MM.1S (cell line): ENCODE measurements around the gene HSPA4L.

Experiments used
- DNase-seq: peaks from one replicate; pipeline ENCODE4 v3.0.0-alpha.2; 2015
- H2AFZ ChIP-seq: fragments of 300-600 bp; sonication (generic); 2 replicates; pipeline ENCODE4 v1.6.0; 2016; ENCODE audit warnings: antibody characterized with exemption, low read length
- H3F3A ChIP-seq: fragments of 300-600 bp; sonication (generic); 2 replicates; pipeline ENCODE4 v1.6.1; 2016; ENCODE audit warnings: mild to moderate bottlenecking, antibody characterized with exemption, low read length, moderate library complexity, mixed read lengths; ENCODE audit not compliant: insufficient read depth
- H3K27ac ChIP-seq: fragments of 300-600 bp; sonication (generic); 2 replicates; pipeline ENCODE4 v1.5.1; 2016; ENCODE audit warnings: mild to moderate bottlenecking, low read length
- H3K27me3 ChIP-seq: fragments of 300-600 bp; sonication (generic); replicated peaks from 2 replicates; pipeline ENCODE4 v1.6.0; 2016; ENCODE audit warnings: low read length; ENCODE audit not compliant: insufficient read depth
- H3K36me3 ChIP-seq: fragments of 300-600 bp; sonication (generic); replicated peaks from 2 replicates; pipeline ENCODE4 v1.6.1; 2016; ENCODE audit warnings: mild to moderate bottlenecking, low read length, mixed read lengths; ENCODE audit not compliant: insufficient read depth
- H3K4me1 ChIP-seq: fragments of 300-600 bp; sonication (generic); 2 replicates; pipeline ENCODE4 v1.6.1; 2016; ENCODE audit warnings: low read length, mixed read lengths
- H3K4me2 ChIP-seq: fragments of 300-600 bp; sonication (generic); 2 replicates; pipeline ENCODE4 v1.6.0; 2016; ENCODE audit warnings: low read depth, low read length
- H3K4me3 ChIP-seq: fragments of 300-600 bp; sonication (generic); 2 replicates; pipeline ENCODE4 v1.5.1; 2016; ENCODE audit warnings: low read length, mixed read lengths
- H3K79me2 ChIP-seq: fragments of 300-600 bp; sonication (generic); 2 replicates; pipeline ENCODE4 v1.6.1; 2016; ENCODE audit warnings: mixed run types, low read length, mixed read lengths
- H3K9ac ChIP-seq: fragments of 300-600 bp; sonication (generic); 2 replicates; pipeline ENCODE4 v1.6.1; 2016; ENCODE audit warnings: low read length, mixed read lengths
- H3K9me2 ChIP-seq: fragments of 300-600 bp; sonication (generic); replicated peaks from 2 replicates; pipeline ENCODE4 v1.6.1; 2016; ENCODE audit warnings: mild to moderate bottlenecking, low read length, mixed read lengths; ENCODE audit not compliant: insufficient read depth
- H3K9me3 ChIP-seq: fragments of 300-600 bp; sonication (generic); replicated peaks from 2 replicates; pipeline ENCODE4 v1.6.1; 2016; ENCODE audit warnings: mild to moderate bottlenecking, low read length, mixed read lengths; ENCODE audit not compliant: insufficient read depth
- H4K20me1 ChIP-seq: fragments of 300-600 bp; sonication (generic); 2 replicates; pipeline ENCODE4 v1.6.1; 2016; ENCODE audit warnings: mild to moderate bottlenecking, low read length, moderate library complexity, mixed read lengths; ENCODE audit not compliant: insufficient read depth
- EZH2 ChIP-seq: fragments of 300-600 bp; sonication (generic); optimal IDR thresholded peaks from 2 replicates; pipeline ENCODE3; 2017; ENCODE audit warnings: low read depth, mild to moderate bottlenecking, antibody characterized with exemption, low read length, mixed read lengths
- EZH2phosphoT487 ChIP-seq: fragments of 300-600 bp; sonication (generic); IDR thresholded peaks from 2 replicates; pipeline ENCODE4 v1.6.1; 2018; ENCODE audit warnings: antibody characterized with exemption, low read length
- TF ChIP-seq, protein P1 (sequence below): fragments of 300-600 bp; sonication (generic); IDR thresholded peaks from 2 replicates; pipeline ENCODE4 v1.5.1; 2016; ENCODE audit warnings: antibody characterized with exemption, low read length, mixed read lengths

Gene HSPA4L

DNA sequence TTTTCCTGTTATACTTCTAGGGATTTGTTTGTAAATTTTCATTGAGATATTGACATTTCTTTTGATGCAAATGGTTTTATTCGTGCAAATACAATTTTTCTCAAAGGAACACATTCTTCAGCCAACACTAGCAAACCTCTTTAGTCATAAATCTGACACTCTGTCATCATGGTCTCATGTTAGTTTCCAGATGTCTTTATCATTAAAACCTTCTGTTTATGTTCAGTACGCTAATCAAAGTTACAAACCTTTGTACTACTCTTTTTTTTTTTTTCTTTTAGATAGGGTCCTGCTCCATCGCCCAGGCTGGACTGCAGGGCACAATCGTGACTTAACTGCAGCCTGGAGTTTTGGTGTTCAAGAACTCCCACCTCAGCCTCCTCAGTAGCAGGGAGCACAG lies 44.8 kb upstream of the HSPA4L start:
- Histone ChIP-seq H4K20me1 (no peaks in the 10 kb centered on the region), H3K79me2 (no peaks in the 10 kb centered on the region), H3K9ac (no peak overlapping the region), H3K4me1 (no peaks in the 10 kb centered on the region), H3K9me3 (no peaks in the 10 kb centered on the region), H3K9me2 (no peaks in the 10 kb centered on the region), H3K4me3 (no peak overlapping the region), H3F3A (no peaks in the 10 kb centered on the region), H3K36me3 (no peaks in the 10 kb centered on the region), H3K27me3 (no peaks in the 10 kb centered on the region), H3K27ac (no peak overlapping the region), H2AFZ (no peak overlapping the region), H3K4me2 (no peak overlapping the region)
- DNase-seq = no peak
- TF ChIP-seq EZH2 (no peak), EZH2phosphoT487 (no peak)
- TF ChIP-seq, protein P1, sequence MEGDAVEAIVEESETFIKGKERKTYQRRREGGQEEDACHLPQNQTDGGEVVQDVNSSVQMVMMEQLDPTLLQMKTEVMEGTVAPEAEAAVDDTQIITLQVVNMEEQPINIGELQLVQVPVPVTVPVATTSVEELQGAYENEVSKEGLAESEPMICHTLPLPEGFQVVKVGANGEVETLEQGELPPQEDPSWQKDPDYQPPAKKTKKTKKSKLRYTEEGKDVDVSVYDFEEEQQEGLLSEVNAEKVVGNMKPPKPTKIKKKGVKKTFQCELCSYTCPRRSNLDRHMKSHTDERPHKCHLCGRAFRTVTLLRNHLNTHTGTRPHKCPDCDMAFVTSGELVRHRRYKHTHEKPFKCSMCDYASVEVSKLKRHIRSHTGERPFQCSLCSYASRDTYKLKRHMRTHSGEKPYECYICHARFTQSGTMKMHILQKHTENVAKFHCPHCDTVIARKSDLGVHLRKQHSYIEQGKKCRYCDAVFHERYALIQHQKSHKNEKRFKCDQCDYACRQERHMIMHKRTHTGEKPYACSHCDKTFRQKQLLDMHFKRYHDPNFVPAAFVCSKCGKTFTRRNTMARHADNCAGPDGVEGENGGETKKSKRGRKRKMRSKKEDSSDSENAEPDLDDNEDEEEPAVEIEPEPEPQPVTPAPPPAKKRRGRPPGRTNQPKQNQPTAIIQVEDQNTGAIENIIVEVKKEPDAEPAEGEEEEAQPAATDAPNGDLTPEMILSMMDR = no peak

DNA sequence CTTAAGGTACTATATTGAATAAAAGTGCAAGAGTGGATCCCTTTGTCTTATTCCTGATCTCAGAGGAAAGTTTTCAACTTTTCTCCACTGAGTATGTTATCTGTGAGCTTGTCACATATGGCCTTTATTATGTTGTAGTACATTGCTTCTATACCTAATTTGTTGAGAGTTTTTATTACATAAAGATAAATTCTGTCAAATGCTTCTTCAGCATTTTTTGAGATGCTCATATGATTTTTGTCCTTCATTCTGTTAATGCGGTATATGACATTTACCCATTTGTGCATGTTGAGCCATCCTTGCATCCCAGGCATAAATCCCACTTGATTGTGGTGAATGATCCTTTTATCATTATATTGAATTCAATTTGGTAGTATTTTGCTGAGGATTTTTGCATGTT lies 40.9 kb upstream of the HSPA4L start:
- no peaks in the 10 kb centered on the region for H3K9me3 ChIP-seq
- H3K27me3 ChIP-seq = no peaks in the 10 kb centered on the region
- no peaks in the 10 kb centered on the region for H3K79me2 ChIP-seq
- no peaks in the 10 kb centered on the region for H3F3A ChIP-seq
- no peaks in the 10 kb centered on the region for H3K36me3 ChIP-seq
- no peaks in the 10 kb centered on the region for H3K9me2 ChIP-seq
- no peak overlapping the region for H2AFZ ChIP-seq
- no peak for DNase-seq
- H3K4me2 ChIP-seq = no peak overlapping the region
- no peak overlapping the region for H3K9ac ChIP-seq
- H3K27ac ChIP-seq = no peak overlapping the region
- TF ChIP-seq EZH2phosphoT487 (no peak), EZH2 (no peak)
- TF ChIP-seq, protein P1 = no peak
- no peak overlapping the region for H3K4me3 ChIP-seq
- H3K4me1 ChIP-seq = no peaks in the 10 kb centered on the region
- no peaks in the 10 kb centered on the region for H4K20me1 ChIP-seq

DNA sequence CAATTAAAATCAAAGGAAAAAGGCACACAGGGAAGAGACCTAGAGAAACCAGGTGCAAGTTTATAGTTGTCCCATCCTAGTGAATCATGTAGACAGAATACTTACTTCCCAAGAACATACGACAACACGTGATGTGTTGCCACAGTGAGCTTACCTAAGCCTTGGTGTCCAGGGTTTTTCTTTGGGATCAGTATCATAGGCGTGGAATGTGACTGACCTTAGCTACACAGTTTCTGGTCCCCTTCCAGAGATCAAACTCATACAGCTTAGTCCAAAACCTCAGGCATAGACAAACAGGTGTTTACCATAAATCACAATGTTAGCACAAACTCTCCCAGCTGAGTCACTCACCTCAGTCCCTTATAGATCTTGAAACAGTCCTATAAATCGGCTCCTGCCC lies 34.2 kb upstream of the HSPA4L start:
- Histone ChIP-seq H3K27me3 (no peaks in the 10 kb centered on the region), H3K4me3 (no peak overlapping the region), H3K9me3 (no peaks in the 10 kb centered on the region), H3K9me2 (no peaks in the 10 kb centered on the region), H2AFZ (peak overlapping the region; percentile 70), H3K4me2 (no peak overlapping the region), H3F3A (peaks cover 15% of the 10 kb centered on the region), H3K79me2 (no peaks in the 10 kb centered on the region), H3K27ac (peak overlapping the region; percentile 80; the same call in 1 of the 2 replicates), H4K20me1 (no peaks in the 10 kb centered on the region), H3K4me1 (peaks cover 35% of the 10 kb centered on the region), H3K9ac (no peak overlapping the region), H3K36me3 (no peaks in the 10 kb centered on the region)
- no peak for TF ChIP-seq EZH2
- TF ChIP-seq, protein P1 = no peak
- no peak for TF ChIP-seq EZH2phosphoT487
- no peak for DNase-seq
